NCI-H748 (cell line): ENCODE measurements around the gene CUX1.

ENCODE experiments used
- DNase-seq: peaks from one replicate; lab custom pipeline; 2025; ENCODE audit not compliant: unreplicated experiment; lab: John Stamatoyannopoulos, UW

CUX1 gene, protein sequence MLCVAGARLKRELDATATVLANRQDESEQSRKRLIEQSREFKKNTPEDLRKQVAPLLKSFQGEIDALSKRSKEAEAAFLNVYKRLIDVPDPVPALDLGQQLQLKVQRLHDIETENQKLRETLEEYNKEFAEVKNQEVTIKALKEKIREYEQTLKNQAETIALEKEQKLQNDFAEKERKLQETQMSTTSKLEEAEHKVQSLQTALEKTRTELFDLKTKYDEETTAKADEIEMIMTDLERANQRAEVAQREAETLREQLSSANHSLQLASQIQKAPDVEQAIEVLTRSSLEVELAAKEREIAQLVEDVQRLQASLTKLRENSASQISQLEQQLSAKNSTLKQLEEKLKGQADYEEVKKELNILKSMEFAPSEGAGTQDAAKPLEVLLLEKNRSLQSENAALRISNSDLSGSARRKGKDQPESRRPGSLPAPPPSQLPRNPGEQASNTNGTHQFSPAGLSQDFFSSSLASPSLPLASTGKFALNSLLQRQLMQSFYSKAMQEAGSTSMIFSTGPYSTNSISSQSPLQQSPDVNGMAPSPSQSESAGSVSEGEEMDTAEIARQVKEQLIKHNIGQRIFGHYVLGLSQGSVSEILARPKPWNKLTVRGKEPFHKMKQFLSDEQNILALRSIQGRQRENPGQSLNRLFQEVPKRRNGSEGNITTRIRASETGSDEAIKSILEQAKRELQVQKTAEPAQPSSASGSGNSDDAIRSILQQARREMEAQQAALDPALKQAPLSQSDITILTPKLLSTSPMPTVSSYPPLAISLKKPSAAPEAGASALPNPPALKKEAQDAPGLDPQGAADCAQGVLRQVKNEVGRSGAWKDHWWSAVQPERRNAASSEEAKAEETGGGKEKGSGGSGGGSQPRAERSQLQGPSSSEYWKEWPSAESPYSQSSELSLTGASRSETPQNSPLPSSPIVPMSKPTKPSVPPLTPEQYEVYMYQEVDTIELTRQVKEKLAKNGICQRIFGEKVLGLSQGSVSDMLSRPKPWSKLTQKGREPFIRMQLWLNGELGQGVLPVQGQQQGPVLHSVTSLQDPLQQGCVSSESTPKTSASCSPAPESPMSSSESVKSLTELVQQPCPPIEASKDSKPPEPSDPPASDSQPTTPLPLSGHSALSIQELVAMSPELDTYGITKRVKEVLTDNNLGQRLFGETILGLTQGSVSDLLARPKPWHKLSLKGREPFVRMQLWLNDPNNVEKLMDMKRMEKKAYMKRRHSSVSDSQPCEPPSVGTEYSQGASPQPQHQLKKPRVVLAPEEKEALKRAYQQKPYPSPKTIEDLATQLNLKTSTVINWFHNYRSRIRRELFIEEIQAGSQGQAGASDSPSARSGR (N-terminal part only)

DNA sequence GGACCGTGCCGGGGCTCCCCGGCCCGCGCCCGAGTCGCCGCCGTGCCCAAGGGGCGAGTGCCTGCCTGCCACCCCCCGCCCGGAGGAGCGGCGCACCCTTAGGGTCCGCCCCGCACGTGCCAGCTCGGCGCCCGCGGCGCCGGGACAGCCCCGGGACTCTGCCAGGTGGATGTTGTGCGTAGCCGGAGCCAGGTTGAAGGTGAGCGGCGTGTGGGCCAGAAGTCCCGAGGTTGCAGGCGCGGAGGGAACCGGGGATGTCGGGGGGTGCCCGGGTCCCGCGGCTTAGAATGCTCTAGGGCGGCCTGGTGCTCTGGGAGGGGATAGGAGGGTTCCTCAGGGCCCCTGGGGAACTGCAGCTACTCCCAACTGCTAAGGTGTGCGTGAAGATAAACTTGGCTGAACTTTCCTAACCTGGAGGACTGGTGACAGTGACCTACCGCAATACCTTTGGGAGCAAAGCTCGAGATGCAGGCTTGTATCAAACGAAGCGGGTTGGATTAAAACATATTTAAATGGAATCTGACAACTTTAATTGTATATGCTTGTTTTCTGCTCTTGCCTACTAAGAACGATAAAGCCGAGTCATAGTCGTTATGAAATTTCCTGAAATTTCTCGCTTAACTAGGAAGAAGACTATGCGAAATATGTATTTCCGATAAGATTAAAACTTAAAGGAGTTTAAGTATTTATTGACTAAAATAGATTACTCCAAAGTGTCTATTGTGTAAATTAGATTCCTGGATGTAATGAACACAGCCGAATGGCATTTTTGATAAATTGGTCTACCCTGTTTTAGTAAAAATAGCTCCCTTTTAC lies at the start of gene CUX1:
Gene CUX1, plus strand, starts transcription at position 156 of the 816 bp plus-strand sequence. Its CDS starts 14 bp downstream, at position 170.
- peak; percentile 48 for DNase-seq

DNA sequence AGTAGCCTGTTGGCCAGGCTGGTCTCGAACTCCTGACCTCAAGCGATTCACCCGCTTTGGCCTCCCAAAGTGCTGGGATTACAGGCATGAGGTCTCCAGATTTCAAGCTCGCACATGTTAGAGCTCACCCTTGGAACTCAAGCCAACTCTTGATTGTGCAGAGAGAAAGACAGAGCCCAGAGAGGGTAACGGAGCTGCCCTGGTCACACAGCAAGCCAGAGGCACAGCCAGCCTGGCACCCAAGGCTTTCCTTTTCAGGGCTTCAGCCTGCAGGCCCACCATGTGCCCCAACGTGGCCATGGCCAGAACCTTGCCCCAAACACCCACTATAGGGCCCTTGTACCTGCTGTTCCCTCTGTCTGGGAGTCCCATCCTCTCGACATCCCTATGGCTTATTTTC lies 49.1 kb upstream of the CUX1 start:
- no peak for DNase-seq

DNA sequence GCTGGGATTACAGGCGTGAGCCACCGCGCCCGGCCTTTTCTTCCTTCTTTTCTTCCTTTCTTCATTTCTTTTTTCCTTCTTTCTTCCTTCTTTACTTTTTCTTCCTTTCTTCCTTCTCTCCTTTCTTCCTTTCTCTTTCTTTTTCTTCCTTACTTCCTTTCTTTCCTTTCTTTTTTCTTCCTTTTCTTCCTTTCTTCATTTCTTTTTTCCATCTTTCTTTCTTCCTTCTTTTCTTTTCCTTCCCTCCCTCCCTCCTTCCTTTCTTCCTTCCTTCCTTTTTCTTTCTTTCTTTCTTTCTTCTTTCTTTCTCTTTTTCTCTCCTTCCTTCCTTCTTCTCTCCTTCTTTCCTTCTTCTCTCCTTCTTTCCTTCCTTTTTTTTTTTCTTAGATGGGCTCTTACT lies 47.0 kb upstream of the CUX1 start:
- DNase-seq, result no peak

DNA sequence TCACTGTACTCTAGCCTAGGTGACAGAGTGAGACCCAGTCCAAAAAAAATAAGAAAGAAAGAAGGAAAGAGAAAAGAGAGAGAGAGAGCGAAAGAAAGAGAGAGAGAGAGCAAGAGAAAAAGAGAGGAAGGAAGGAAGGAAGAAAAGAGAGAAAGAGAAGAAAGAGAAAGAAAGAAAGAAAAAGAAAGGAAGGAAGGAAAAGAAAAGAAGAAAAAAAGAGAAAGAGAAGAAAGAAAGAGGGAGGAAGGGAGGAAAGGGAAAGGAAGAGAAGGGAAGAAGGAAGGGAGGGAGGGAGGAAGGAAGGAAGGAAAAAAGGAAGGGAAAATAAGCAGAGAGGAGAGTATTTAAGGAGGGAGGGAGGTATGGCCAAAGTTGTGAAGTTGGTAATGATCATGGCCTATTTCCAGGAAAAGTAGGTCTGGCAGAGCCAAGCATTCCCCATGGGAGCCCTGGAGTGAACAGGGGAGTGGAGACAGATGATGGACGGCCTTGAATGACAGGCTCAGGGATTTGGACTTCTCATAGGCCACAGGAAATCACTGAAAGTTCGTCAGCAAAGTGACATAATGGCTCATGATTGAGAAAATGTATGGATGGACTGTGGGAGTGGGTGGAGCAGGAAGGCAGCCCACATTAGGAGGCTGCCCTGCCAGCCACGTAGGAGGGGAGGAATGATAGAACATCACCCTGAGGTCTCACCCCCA lies 44.8 kb upstream of the CUX1 start:
- DNase-seq, result no peak

DNA sequence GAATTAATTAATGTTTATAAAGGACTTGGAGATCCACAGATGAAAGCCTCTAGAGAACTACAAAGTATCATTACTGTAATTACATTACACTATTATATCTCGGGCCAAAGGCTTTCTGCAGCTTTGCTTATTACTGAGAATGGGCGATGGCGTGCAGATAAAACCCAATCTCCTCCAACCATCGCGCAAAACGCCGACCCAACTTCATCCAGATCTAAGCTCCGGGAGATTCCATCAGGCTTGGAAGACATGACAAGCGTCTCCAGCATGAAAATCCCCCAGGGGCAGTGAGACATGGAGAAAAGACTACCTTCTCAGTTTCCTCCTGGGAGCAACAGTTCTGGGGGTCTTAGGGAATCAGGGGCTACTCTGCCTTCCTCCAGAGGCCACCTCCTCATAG lies 42.2 kb upstream of the CUX1 start:
- no peak for DNase-seq

DNA sequence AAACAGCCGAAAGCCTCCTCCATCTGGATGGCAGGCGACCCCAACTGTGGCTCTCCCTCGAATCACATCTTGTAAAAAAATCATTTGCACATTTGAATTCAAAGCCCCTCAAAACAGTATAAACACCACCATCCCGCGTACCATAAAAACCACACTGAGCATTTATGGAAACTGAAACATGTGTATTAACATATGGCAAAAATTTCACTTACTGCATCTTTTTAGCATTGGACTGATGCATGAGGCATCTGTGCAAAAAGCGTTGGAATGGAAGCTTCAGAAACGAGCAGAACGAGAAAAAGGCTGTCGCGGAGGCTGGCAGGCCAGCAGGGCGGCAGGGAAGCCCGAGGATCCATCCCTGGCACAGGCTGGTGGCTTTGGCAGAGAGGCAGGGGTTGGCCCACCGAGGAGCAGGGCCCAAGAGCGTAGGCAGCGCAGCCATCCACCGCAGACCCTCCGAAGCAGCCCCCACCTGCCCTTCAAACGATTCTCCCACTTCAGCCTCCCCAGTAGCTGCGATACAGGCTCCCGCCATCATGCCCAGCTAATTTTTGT lies 39.3 kb upstream of the CUX1 start:
- no peak for DNase-seq

DNA sequence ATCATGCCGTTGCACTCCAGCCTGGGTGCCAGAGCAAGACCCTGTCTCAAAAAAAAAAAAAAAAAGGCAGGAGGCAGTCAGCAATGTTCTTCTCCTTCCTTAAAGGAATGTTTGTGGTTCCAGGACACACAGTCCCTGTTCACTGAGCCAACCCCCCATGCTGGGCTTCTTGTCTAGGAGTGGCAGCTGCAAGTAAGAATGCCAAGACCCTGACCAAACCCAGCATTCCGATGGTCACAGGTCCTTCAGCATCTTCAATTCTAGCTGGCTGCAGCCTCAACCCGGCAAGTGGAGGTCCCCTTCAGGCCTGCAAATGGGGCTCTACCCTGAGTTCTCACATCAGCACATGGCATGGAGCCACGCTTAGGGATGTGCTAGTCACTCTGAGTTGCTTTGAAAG lies 38.2 kb upstream of the CUX1 start:
- no peak for DNase-seq

DNA sequence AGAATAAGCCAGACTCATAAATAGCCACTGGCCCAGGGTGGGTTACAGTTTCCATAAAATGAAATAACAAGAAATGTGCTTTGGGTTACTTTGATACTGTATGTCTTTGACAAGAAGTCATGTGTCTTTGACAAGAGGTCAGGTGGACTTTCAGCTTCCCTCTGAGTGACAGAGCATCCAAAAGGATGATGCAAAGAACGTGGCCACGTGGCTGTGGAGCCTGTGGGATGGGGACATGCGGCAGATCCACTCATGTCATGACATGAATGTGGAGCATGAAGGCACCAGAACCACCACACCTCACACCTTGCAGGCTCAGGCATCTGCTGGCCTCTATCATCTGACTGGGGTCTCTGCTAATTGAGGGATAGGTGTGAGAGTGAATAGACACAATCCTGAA lies 37.1 kb upstream of the CUX1 start:
- DNase-seq, result no peak

DNA sequence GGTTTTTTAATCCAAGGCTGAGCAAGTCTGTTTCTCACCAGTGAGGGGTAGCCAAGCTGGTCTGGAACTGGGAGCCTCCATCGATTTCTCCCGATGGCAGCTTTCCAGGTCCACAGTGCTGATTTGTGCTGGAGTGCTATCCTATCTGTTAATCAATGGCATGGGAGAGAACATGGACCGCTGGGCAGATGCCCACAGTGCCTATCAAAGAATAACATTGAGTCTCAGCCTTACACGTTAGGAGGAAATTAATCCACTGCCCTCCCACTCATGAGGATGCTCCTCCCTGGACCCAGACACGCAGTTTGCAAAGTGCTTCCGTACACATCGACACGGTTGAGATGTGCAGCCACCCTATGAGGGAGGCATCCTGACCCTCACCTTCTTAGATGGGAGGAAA lies 36.0 kb upstream of the CUX1 start:
- DNase-seq, result no peak

DNA sequence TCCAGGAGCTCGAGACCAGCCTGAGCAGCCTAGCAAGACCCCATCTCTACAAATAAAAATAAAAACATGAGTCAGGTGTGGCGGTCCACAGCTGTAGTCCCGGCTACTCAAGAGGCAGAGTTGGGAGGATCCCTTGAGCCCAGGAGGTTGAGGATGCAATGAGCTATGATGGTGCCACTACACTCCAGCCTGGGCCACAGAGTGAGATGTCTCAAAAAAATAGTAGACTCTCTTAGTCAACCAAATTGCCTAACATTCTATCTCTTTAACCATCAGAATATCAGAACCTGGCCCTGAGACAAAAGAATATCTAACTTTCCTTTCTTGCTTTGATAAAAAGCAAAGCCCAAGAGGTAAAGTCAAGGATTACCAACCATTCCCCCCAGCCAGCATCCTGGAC lies 35.0 kb upstream of the CUX1 start:
- no peak for DNase-seq

DNA sequence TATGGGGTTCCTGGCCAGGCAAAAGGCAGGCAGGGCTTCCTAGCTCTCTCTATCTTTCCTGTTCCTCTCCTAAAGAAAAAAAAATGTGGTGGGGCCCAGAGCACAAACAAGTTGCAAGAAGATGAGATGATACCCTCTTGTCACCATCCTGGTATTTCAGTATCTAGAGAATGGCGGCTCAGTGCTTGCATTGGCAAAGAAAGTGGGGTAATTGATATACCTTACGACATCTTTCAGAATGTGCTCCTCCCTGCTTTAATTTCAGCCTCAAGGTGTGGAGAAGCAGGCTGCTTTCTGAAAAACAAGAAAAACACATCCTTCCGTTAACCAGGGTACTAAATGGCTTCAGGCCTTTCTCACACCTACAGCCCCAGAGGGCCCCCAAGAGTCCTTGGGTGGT lies 34.5 kb upstream of the CUX1 start:
- no peak for DNase-seq

DNA sequence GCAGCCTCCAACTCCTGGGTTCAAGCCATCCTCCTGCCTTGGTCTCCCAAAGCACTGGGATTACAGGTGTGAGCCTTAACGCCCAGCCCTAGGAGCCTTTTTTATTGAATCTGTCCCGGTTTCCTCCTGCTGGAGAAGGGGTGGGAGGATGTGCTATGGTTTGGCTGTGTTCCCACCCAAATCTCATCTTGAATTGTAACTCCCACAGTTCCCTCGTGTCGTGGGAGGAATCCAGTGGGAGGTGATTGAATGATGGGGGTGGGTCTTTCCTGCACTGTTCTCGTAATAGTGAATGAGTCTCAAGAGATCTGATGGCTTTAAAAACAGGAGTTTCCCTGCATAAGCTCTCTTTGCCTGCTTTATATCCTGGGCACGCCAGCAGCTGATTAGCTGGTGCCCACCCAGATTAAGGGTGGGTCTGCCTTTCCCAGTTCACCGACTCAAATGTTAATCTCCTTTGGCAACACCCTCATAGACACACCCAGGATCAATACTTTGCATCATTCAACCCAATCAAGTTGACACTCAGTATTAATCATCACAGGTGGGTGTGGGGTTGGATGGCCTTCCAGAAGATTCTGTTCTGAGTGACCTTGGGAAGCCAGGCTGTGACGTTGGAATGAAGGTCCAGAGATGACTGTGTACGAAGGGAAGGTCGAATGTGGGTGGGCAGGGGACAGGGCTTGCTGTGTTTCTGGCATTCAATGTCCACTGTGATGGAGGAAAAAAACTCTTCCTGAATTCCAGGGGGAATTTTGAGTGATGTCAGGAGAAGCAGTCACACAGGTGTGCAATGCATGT lies 33.8 kb upstream of the CUX1 start:
- no peak for DNase-seq

DNA sequence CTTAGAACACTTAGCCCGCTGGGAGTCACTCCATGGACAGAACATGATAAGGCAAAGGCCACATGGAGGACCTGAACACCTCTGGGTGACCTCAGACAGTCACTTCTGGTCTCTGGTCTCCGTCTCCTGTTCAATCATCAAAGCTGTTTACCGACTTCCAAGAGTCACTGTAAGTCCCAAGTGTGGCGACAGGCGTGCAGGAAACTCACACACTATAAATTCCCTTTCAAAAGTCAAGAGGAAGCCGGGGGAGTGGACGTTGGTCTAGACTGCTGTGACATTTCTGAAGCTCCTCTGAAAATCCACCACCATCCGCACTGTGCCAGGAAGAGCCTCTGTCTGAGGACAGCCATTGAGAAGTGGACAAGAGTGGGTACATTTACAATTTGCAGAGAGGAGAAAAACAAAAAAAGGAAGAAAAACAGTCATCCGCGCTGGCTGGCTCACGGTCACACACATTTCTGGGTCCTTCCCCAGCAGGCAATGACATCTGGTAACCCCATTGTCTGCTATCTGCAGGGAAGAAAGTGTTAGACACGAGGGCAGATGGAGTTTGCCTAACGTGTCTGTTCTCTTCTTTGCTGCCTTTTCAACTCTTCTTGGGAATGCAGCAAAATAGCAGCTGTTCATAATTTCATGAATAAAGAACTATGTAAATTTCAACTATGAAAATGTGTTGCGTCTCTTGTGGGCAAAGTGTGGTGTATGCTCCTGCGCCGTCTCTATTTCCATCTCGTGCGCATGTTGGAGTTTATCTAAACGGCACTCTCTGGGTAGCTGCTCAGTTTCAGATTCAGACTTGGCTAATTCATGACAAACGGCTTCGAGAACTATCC lies 32.9 kb upstream of the CUX1 start:
- DNase-seq, result no peak

DNA sequence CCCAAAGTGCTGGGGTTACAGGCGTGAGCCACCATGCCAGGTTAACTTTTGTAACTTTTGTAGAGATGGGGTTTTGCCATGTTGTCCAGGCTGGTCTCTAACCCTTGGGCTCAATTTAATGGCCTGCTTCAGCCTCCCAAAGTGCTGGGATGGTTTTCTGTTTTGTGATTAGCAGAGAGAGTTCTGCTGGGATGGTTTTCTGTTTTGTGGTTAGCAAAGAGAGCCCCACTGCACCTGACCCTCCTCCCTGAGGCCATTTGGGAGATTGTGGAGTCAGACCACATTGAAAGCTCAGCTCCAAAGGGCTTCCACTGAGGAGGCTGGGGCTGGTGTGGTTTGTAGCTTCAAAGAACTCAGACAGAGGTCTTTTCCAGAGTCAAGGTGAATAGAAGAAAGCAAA lies 29.6 kb upstream of the CUX1 start:
- DNase-seq, result no peak

DNA sequence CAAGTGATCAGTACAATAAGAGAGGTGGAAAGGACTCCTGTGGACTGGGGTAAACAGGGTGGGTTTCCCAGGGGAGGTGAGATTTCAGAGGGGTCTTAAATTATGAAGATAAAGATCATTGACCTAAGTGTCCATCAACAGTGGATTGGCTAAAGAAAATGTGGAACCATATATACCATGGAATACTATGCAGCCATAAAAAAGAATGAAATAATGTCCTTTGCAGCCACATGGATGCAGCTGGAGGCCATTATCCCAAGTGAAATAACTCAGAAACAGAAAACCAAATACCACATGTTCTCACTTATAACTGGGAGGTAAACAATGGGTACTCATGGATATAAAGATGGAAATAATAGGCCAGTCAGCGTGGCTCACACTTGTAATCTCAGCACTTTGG lies 28.9 kb upstream of the CUX1 start:
- DNase-seq, result no peak

DNA sequence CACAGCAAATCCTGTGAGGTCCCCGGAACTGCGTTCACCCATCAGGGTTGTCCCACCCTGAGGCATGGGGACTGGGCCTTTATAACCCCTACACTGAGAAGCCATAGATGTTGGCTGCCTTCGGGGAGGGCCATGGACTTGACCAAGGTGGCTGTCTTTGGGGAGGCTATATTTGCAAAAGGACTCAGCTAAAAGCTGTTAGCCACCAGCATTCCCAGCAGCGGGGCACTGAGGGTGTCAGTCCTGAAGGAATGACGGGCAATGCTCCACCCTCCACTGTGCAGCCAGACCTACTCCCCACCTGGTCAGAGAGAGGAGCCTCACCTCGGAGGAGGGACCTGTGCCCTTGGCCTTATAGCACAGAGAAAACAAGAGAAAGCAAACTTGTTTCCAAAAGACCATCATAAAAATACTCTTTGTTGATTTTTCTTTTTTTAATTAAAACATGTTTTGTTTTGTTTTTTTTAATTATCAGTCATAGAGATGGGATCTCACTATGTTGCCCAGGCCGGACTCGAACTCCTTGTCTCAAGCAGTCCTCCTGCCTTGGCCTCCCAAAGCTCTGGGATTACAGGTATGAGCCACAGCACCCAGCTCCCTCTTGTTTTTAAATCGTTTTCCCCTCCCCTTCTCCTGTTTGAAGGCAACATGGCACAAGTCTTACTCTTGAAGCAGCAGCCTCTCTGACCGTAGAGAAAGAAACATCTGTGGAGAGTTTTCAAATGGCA lies 26.7 kb upstream of the CUX1 start:
- no peak for DNase-seq

DNA sequence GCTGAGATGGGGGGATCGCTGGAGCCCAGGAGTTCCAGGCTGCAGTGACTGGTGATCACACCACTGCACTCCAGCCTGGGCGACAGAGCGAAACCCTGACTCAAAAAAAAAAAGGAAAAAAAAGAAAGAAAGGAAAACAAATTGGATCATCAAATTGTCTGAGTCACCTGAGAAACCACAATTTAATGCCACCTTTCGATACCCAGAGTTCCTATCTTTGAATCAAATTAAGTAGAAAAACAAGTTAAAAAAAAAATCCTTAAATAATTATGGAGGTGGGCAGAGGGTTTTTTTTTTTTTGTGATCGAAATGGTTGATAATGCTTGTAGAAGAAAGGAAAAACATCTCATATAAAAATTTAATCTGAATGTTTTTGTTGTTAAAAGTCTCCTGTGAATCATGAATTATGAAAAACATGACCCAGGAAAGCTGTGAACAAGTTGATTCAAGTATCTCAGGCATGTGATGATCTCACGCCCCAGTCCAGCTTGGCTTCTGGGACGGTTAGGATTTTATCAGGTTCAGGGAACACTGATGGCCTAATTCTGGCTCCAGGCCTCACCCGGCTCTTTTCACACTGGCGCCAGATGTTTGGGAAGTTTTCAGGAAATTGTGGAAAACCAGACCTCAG lies 25.3 kb upstream of the CUX1 start:
- no peak for DNase-seq
